PC-9 (cell line): ENCODE measurements around the gene KLF14. TPM values are rescaled to one million over a fixed set of nuclear protein-coding genes. Genes with fewer than 3 reads are reported as not detected.

ENCODE experiments used
- BruUV-seq: library from RNA; stranded (reverse); fragments of 400-500 nt; replicated peaks from 2 replicates; lab custom pipeline; 2021; lab: Mats Ljungman, UMichigan
- CTCF ChIA-PET: fragments of 300-600 bp; sonication (Branson Sonifier 250); formaldehyde crosslinking; loops from one replicate; lab custom pipeline; 2022; ENCODE audit warnings: antibody characterized with exemption; lab: Charles Lee
- POLR2A ChIA-PET: fragments of 300-600 bp; sonication (Branson Sonifier 250); formaldehyde crosslinking; loops from one replicate; lab custom pipeline; 2022; ENCODE audit warnings: antibody characterized with exemption; ENCODE audit not compliant: unreplicated experiment; lab: Charles Lee
- DNase-seq, 2 experiments: peaks; one replicate each; pipeline versions ENCODE4 v3.0.0 to v3.0.0-alpha.2; 2015 to 2022; ENCODE audit warnings: mixed read lengths in 1 of 2
- H2AFZ ChIP-seq: fragments of 200-600 bp; sonication (generic); 2 replicates; pipeline ENCODE4 v1.8.1; 2017; ENCODE audit warnings: antibody characterized with exemption
- H3F3A ChIP-seq: fragments of 200-600 bp; sonication (generic); 2 replicates; pipeline ENCODE4 v1.8.1; 2017; ENCODE audit warnings: antibody characterized with exemption, mild to moderate bottlenecking, low read depth; ENCODE audit not compliant: insufficient read depth
- H3K27ac ChIP-seq: fragments of 200-600 bp; sonication (generic); 2 replicates; pipeline ENCODE4 v1.6.1; 2016; ENCODE audit warnings: mixed run types
- H3K27me3 ChIP-seq: fragments of 200-600 bp; sonication (generic); 2 replicates; pipeline ENCODE4 v1.6.1; 2016; ENCODE audit warnings: low read depth, mixed run types; ENCODE audit not compliant: insufficient read depth
- H3K36me3 ChIP-seq: fragments of 200-600 bp; sonication (generic); 2 replicates; pipeline ENCODE4 v1.6.1; 2016; ENCODE audit warnings: low read depth, mixed run types
- H3K4me1 ChIP-seq: fragments of 200-600 bp; sonication (generic); replicated peaks from 2 replicates; pipeline ENCODE4 v1.6.1; 2016; ENCODE audit warnings: mixed run types; ENCODE audit not compliant: insufficient read depth
- H3K4me2 ChIP-seq: fragments of 200-600 bp; sonication (generic); 2 replicates; pipeline ENCODE4 v1.6.1; 2017; ENCODE audit warnings: mixed run types
- H3K4me3 ChIP-seq: fragments of 200-600 bp; sonication (generic); 2 replicates; pipeline ENCODE4 v1.6.1; 2016; ENCODE audit warnings: mixed run types
- H3K79me2 ChIP-seq: fragments of 200-600 bp; sonication (generic); 2 replicates; pipeline ENCODE4 v1.6.1; 2017; ENCODE audit warnings: low read depth, mixed run types
- H3K9me2 ChIP-seq: fragments of 200-600 bp; sonication (generic); 2 replicates; pipeline ENCODE4 v1.8.1; 2017; ENCODE audit warnings: mild to moderate bottlenecking; ENCODE audit not compliant: insufficient read depth
- H3K9me3 ChIP-seq: fragments of 200-600 bp; sonication (generic); 2 replicates; pipeline ENCODE4 v1.8.1; 2016; ENCODE audit warnings: low read depth; ENCODE audit not compliant: insufficient read depth
- H4K20me1 ChIP-seq: fragments of 200-600 bp; sonication (generic); 2 replicates; pipeline ENCODE4 v1.8.1; 2017; ENCODE audit not compliant: insufficient read depth
- EZH2 ChIP-seq: fragments of 200-600 bp; sonication (generic); IDR thresholded peaks from 2 replicates; pipeline ENCODE4 v1.8.0; 2017; ENCODE audit warnings: antibody characterized with exemption, low read depth
- intact Hi-C: fragments of 100-400 bp; cut with micrococcal nuclease; formaldehyde crosslinking; loops from one replicate; pipeline ENCODE4 v1.10.0; 2022; ENCODE audit not compliant: unreplicated experiment
- total RNA-seq: library from RNA; stranded (reverse); gene quantifications from 2 replicates; pipeline ENCODE4 v1.2.3, GENCODE V29; 2021
- TF ChIP-seq, protein P1 (sequence below): fragments of 200-600 bp; sonication (generic); conservative IDR thresholded peaks from 2 replicates; pipeline ENCODE4 v1.6.1; 2017; ENCODE audit warnings: mixed run types, antibody characterized with exemption, mild to moderate bottlenecking, moderate library complexity

KLF14 gene
- total RNA-seq, 1 experiment from 2014 or later: not detected

GRCh38 chr7:130756316-130756715 lies 22.3 kb upstream of the KLF14 start:
- TF ChIP-seq, protein P1, sequence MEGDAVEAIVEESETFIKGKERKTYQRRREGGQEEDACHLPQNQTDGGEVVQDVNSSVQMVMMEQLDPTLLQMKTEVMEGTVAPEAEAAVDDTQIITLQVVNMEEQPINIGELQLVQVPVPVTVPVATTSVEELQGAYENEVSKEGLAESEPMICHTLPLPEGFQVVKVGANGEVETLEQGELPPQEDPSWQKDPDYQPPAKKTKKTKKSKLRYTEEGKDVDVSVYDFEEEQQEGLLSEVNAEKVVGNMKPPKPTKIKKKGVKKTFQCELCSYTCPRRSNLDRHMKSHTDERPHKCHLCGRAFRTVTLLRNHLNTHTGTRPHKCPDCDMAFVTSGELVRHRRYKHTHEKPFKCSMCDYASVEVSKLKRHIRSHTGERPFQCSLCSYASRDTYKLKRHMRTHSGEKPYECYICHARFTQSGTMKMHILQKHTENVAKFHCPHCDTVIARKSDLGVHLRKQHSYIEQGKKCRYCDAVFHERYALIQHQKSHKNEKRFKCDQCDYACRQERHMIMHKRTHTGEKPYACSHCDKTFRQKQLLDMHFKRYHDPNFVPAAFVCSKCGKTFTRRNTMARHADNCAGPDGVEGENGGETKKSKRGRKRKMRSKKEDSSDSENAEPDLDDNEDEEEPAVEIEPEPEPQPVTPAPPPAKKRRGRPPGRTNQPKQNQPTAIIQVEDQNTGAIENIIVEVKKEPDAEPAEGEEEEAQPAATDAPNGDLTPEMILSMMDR: no peak
- no peak for TF ChIP-seq EZH2
- H2AFZ ChIP-seq: no peak overlapping the region
- H3K4me1 ChIP-seq: no peaks in the 10 kb centered on the region
- H3K27me3 ChIP-seq: no peaks in the 10 kb centered on the region
- no peaks in the 10 kb centered on the region for H3K36me3 ChIP-seq
- no peaks in the 10 kb centered on the region for H4K20me1 ChIP-seq
- DNase-seq: no peak
- no peaks in the 10 kb centered on the region for H3K9me3 ChIP-seq
- ChIA-PET CTCF (no interaction called here), POLR2A (no interaction called here)
- no peak overlapping the region for H3K27ac ChIP-seq
- H3F3A ChIP-seq: no peaks in the 10 kb centered on the region
- intact Hi-C loops: loop anchor here (5.0 kb wide), 1 partner anchor 514 kb away; no protein-coding TSS in a partner anchor
- BruUV-seq: no TSS peak
- no peaks in the 10 kb centered on the region for H3K9me2 ChIP-seq
- H3K4me3 ChIP-seq: no peak overlapping the region
- no peak overlapping the region for H3K4me2 ChIP-seq
- no peaks in the 10 kb centered on the region for H3K79me2 ChIP-seq

- H3K36me3 ChIP-seq: no peaks in the 10 kb centered on the region
- H3F3A ChIP-seq: no peaks in the 10 kb centered on the region
- no TSS peak for BruUV-seq
- H3K9me2 ChIP-seq: no peaks in the 10 kb centered on the region
- H3K4me2 ChIP-seq: no peak overlapping the region
- DNase-seq: no peak
- intact Hi-C loops: no loop called here
- H3K79me2 ChIP-seq: no peaks in the 10 kb centered on the region
- H3K27ac ChIP-seq: no peak overlapping the region
- H3K27me3 ChIP-seq: no peaks in the 10 kb centered on the region
- H2AFZ ChIP-seq: no peak overlapping the region
- no peaks in the 10 kb centered on the region for H3K4me1 ChIP-seq
- no peak for TF ChIP-seq EZH2
- TF ChIP-seq, protein P1: no peak
- no peak overlapping the region for H3K4me3 ChIP-seq
- POLR2A ChIA-PET: interaction anchor here (0.6 kb wide), 1 partner anchor 31 kb away, joined by 7 read pairs; no protein-coding TSS in a partner anchor
- no peaks in the 10 kb centered on the region for H4K20me1 ChIP-seq
- CTCF ChIA-PET: no interaction called here
- no peaks in the 10 kb centered on the region for H3K9me3 ChIP-seq
Measured at GRCh38 chr7:130752424-130752823, 18.4 kb upstream of the KLF14 start.

GRCh38 chr7:130750755-130751154 lies 16.7 kb upstream of the KLF14 start:
- TF ChIP-seq, protein P1: no peak
- no peak for TF ChIP-seq EZH2
- POLR2A ChIA-PET: no interaction called here

More at GRCh38 chr7:130750755-130751154, 16.7 kb upstream of the KLF14 start:
- no peak for DNase-seq
- H3F3A ChIP-seq: no peaks in the 10 kb centered on the region
- H3K36me3 ChIP-seq: no peaks in the 10 kb centered on the region
- CTCF ChIA-PET: no interaction called here
- no peak overlapping the region for H3K4me3 ChIP-seq
- no peak overlapping the region for H2AFZ ChIP-seq
- H3K27me3 ChIP-seq: no peaks in the 10 kb centered on the region
- H3K27ac ChIP-seq: no peak overlapping the region
- H3K4me2 ChIP-seq: no peak overlapping the region
- intact Hi-C loops: no loop called here
- no peaks in the 10 kb centered on the region for H3K79me2 ChIP-seq
- no TSS peak for BruUV-seq
- H3K9me3 ChIP-seq: no peaks in the 10 kb centered on the region
- H4K20me1 ChIP-seq: no peaks in the 10 kb centered on the region
- no peaks in the 10 kb centered on the region for H3K4me1 ChIP-seq
- H3K9me2 ChIP-seq: no peaks in the 10 kb centered on the region
